GM06990 (cell line): ENCODE results near the gene OR5T1.

ENCODE experiments used
- DNase-seq: peaks from one replicate; pipeline ENCODE4 v3.0.0-alpha.2; 2011; ENCODE audit not compliant: insufficient read length; ENCODE audit errors: extremely low read depth
- H3K27me3 ChIP-seq: replicated peaks from 2 replicates; pipeline ENCODE4 v1.6.0; 2011; ENCODE audit warnings: low read length; ENCODE audit not compliant: control insufficient read depth, insufficient read depth
- H3K36me3 ChIP-seq: 2 replicates; pipeline ENCODE4 v1.5.1; 2011; ENCODE audit warnings: low read length; ENCODE audit not compliant: control insufficient read depth, insufficient read depth
- H3K4me3 ChIP-seq: replicated peaks from 2 replicates; pipeline ENCODE4 v1.5.1; 2011; ENCODE audit warnings: low read depth, mild to moderate bottlenecking, control low read depth, low read length
- TF ChIP-seq, protein P1 (sequence below): IDR thresholded peaks from 2 replicates; pipeline ENCODE4 v1.5.1; 2011; ENCODE audit warnings: low read length, control low read depth, mild to moderate bottlenecking, inconsistent platforms; ENCODE audit not compliant: insufficient read depth, poor library complexity, severe bottlenecking

OR5T1 gene

GRCh38 chr11:56273854-56274253, at the start of gene OR5T1:
Gene OR5T1 (plus strand): TSS chr11:56274154. CDS start chr11:56275639, 1,485 bp downstream.
- no peak for DNase-seq
- H3K27me3 ChIP-seq: no peaks in the 10 kb centered on the region
- no peaks in the 10 kb centered on the region for H3K36me3 ChIP-seq
- TF ChIP-seq, protein P1, sequence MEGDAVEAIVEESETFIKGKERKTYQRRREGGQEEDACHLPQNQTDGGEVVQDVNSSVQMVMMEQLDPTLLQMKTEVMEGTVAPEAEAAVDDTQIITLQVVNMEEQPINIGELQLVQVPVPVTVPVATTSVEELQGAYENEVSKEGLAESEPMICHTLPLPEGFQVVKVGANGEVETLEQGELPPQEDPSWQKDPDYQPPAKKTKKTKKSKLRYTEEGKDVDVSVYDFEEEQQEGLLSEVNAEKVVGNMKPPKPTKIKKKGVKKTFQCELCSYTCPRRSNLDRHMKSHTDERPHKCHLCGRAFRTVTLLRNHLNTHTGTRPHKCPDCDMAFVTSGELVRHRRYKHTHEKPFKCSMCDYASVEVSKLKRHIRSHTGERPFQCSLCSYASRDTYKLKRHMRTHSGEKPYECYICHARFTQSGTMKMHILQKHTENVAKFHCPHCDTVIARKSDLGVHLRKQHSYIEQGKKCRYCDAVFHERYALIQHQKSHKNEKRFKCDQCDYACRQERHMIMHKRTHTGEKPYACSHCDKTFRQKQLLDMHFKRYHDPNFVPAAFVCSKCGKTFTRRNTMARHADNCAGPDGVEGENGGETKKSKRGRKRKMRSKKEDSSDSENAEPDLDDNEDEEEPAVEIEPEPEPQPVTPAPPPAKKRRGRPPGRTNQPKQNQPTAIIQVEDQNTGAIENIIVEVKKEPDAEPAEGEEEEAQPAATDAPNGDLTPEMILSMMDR: no peak
- no peak within 1 kb of the TSS for H3K4me3 ChIP-seq

GRCh38 chr11:56234155-56234554, 39.8 kb upstream of the OR5T1 start, which contains the start of gene OR5T2:
Gene OR5T2 (minus strand): TSS chr11:56234255. CDS start chr11:56233062, 1,193 bp downstream.
- no peak for DNase-seq
- H3K36me3 ChIP-seq: no peaks in the 10 kb centered on the region
- H3K27me3 ChIP-seq: no peaks in the 10 kb centered on the region
- no peak within 1 kb of the TSS for H3K4me3 ChIP-seq
- TF ChIP-seq, protein P1: no peak

GRCh38 chr11:56251954-56252353, 22.0 kb upstream of the OR5T1 start, which contains the start of gene OR5T3:
Gene OR5T3 (plus strand): TSS chr11:56252254. CDS start chr11:56252254, 0 bp downstream.
- TF ChIP-seq, protein P1: no peak
- Histone ChIP-seq H3K4me3 (no peak within 1 kb of the TSS), H3K27me3 (no peaks in the 10 kb centered on the region), H3K36me3 (no peaks in the 10 kb centered on the region)
- DNase-seq: no peak

DNA sequence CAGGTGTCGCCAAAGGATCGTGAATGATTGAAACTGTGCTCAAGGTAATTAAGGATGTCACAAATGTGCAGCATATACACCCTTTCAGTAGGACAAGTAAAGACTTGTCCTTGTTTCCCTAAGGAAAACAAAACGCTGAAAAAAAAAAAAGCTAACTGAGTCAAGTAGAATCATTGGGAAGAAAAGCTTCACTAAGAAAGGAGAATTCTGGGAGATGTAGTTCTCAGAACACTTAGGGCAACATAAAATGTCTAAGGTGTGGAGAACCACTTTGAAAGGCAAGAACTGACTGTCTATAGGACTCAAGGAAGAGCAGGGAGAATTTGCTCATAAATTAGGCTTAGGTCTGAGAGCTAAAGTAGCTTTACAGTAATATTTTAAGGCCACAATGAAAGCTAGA, 2.9 kb upstream of the OR5T1 start:
- DNase-seq: no peak
- TF ChIP-seq, protein P1: no peak
- Histone ChIP-seq H3K27me3 (no peaks in the 10 kb centered on the region), H3K4me3 (no peak overlapping the region), H3K36me3 (no peaks in the 10 kb centered on the region)

DNA sequence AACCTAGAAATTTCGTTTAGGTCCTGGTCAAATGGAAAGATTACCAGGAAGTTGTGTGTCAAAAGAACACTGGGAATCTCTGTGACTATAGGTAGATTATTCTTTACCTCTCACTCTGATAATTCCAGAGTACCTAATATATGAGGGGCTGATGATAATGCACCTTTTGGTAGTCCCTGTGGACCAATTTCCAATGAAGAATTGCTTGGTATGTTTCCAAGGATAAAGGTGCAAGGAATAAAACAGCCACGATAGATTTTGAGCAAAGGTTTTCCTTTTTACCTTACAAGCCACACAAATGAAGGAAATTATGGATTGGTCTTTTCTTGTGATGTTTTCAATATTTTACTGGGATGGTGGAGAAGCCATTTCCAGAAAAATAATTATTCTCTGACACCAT, 18.2 kb downstream of the OR5T1 start, which contains the start of gene OR8H1:
TSS of gene OR8H1 (minus strand) at position 101 of the 400 bp plus-strand sequence. CDS start 1,192 bp downstream, outside the sequence.
- Histone ChIP-seq H3K4me3 (no peak within 1 kb of the TSS), H3K36me3 (no peaks in the 10 kb centered on the region), H3K27me3 (no peaks in the 10 kb centered on the region)
- TF ChIP-seq, protein P1: no peak
- DNase-seq: no peak

DNA sequence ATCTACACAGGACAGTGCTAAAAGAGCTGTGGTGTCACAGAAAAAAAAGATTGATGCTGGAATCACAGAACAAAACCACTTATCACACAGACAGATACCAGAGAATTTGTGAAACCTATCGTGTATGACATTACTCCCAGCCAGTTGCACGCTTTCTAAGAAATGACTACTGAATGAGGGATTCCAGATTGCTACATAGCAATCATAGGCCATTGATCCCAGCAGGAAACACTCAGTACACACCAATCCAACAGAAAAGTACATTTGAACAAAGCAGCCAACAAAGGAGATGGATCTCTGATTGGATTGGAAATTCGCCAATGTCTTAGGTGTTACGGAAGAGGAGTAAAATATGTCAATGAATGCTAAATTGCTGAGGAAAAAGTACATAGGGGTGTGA, 22.9 kb downstream of the OR5T1 start:
- Histone ChIP-seq H3K27me3 (no peaks in the 10 kb centered on the region), H3K36me3 (no peaks in the 10 kb centered on the region), H3K4me3 (no peak overlapping the region)
- DNase-seq: no peak
- TF ChIP-seq, protein P1: no peak
